HepG2 (cell line): ENCODE results near the gene PUM1. TPM values are rescaled to one million over a fixed set of nuclear protein-coding genes. Genes with fewer than 3 reads are reported as not detected.

Experiments
- FOXK2 ChIP-seq: fragments of 450-650 bp; IDR thresholded peaks from 2 replicates; pipeline ENCODE4 v1.6.1; 2016
- HNRNPLL ChIP-seq: fragments of 200-400 bp; formaldehyde crosslinking; IDR thresholded peaks from 2 replicates; pipeline ENCODE4 v1.6.1; 2017; ENCODE audit warnings: mild to moderate bottlenecking, low read depth, low read length; ENCODE audit not compliant: poor library complexity, severe bottlenecking
- IRX3 ChIP-seq: sonication (generic); formaldehyde crosslinking; IDR thresholded peaks from 2 replicates; pipeline ENCODE4 v1.8.1; 2023; ENCODE audit warnings: mild to moderate bottlenecking, low read depth, missing genetic modification reagents, borderline replicate concordance
- KDM4B ChIP-seq: sonication (generic); formaldehyde crosslinking; IDR thresholded peaks from 2 replicates; pipeline ENCODE4 v1.4.0; 2020; ENCODE audit warnings: missing genetic modification reagents
- NR2F6 ChIP-seq, 2 experiments: IDR thresholded peaks; 2 replicates each; pipeline ENCODE4 v1.6.1; 2016; ENCODE audit warnings: antibody characterized with exemption in 1 of 2, mild to moderate bottlenecking in 1 of 2
- PCBP1 ChIP-seq: fragments of 200-400 bp; formaldehyde crosslinking; IDR thresholded peaks from 2 replicates; pipeline ENCODE4 v1.6.1; 2017; ENCODE audit warnings: mild to moderate bottlenecking, low read depth, low read length, borderline replicate concordance
- SIN3B ChIP-seq: fragments of 150-350 bp; IDR thresholded peaks from 2 replicates; pipeline ENCODE4 v1.6.1; 2014; ENCODE audit warnings: low read length
- TBX3 ChIP-seq: fragments of 450-650 bp; IDR thresholded peaks from 2 replicates; pipeline ENCODE4 v1.6.1; 2017; ENCODE audit warnings: antibody characterized with exemption, mild to moderate bottlenecking, inconsistent platforms, borderline replicate concordance
- XBP1 ChIP-seq: sonication (generic); formaldehyde crosslinking; IDR thresholded peaks from 2 replicates; pipeline ENCODE4 v1.5.0; 2020; ENCODE audit warnings: missing genetic modification reagents
- XRCC5 ChIP-seq: fragments of 200-400 bp; formaldehyde crosslinking; optimal IDR thresholded peaks from 2 replicates; pipeline ENCODE3; 2017; ENCODE audit warnings: mild to moderate bottlenecking, low read length
- ZIK1 ChIP-seq: sonication (generic); formaldehyde crosslinking; IDR thresholded peaks from 2 replicates; pipeline ENCODE4 v1.5.0; 2020; ENCODE audit warnings: mild to moderate bottlenecking, low read depth, missing genetic modification reagents, borderline replicate concordance
- ZNF205 ChIP-seq: IDR thresholded peaks from 2 replicates; pipeline ENCODE4 v1.6.1; 2018; ENCODE audit warnings: missing biosample characterization, missing genetic modification reagents
- ZNF251 ChIP-seq: sonication (generic); formaldehyde crosslinking; IDR thresholded peaks from 2 replicates; pipeline ENCODE4 v1.9.0; 2021; ENCODE audit warnings: mild to moderate bottlenecking, missing genetic modification reagents
- ZNF34 ChIP-seq: sonication (generic); formaldehyde crosslinking; IDR thresholded peaks from 2 replicates; pipeline ENCODE4 v1.4.0; 2020; ENCODE audit warnings: mild to moderate bottlenecking, missing genetic modification reagents, borderline replicate concordance
- ZNF556 ChIP-seq: sonication (generic); formaldehyde crosslinking; IDR thresholded peaks from 2 replicates; pipeline ENCODE4 v1.4.0; 2020; ENCODE audit warnings: mild to moderate bottlenecking, missing genetic modification reagents, borderline replicate concordance
- ZNF749 ChIP-seq: sonication (generic); formaldehyde crosslinking; IDR thresholded peaks from 2 replicates; pipeline ENCODE4 v1.8.0; 2022; ENCODE audit warnings: mild to moderate bottlenecking, missing genetic modification reagents, moderate library complexity, borderline replicate concordance
- ZSCAN22 ChIP-seq: sonication (generic); formaldehyde crosslinking; IDR thresholded peaks from 2 replicates; pipeline ENCODE4 v1.4.0; 2020; ENCODE audit warnings: mild to moderate bottlenecking, missing genetic modification reagents
- polyA plus RNA-seq, 8 experiments: library from polyadenylated mRNA; depleted of rRNA in 3 of 8; stranded (reverse) in 7 of 8; unstranded in 1 of 8; fragments of >200 nt; fragmentation: Illumina TruSeq in 4 of 8; extraction: Trizol in 4 of 8; gene quantifications; 2 replicates each; pipeline versions ENCODE4 v1.2.1 to v1.2.3, GENCODE V29; 2011 to 2016; ENCODE audit warnings: low read depth in 4 of 8, missing spikeins in 1 of 8, mixed read lengths in 1 of 8; ENCODE audit not compliant: insufficient read depth in 1 of 8
- total RNA-seq, 5 experiments: library from RNA; depleted of rRNA; stranded (reverse); fragments of >200 nt; fragmentation: Illumina TruSeq; extraction: Trizol; gene quantifications; 2 replicates each; pipeline ENCODE4 v1.2.3, GENCODE V29; 2016; ENCODE audit warnings: low read depth in 1 of 5
- TF ChIP-seq, protein P1 (sequence below): conservative IDR thresholded peaks from 2 replicates; pipeline ENCODE4 v1.6.1; 2018; ENCODE audit warnings: missing genetic modification reagents
- TF ChIP-seq, protein P2 (sequence below): sonication (generic); formaldehyde crosslinking; IDR thresholded peaks from 2 replicates; pipeline ENCODE4 v1.8.1; 2023; ENCODE audit warnings: missing genetic modification reagents, inconsistent platforms, borderline replicate concordance
- TF ChIP-seq, protein P3 (sequence below): sonication (generic); formaldehyde crosslinking; IDR thresholded peaks from 2 replicates; pipeline ENCODE4 v1.5.1; 2020; ENCODE audit warnings: missing genetic modification reagents, mild to moderate bottlenecking, borderline replicate concordance
- TF ChIP-seq, protein P4 (sequence below): sonication (generic); formaldehyde crosslinking; IDR thresholded peaks from 2 replicates; pipeline ENCODE4 v1.4.0; 2020; ENCODE audit warnings: missing genetic modification reagents; ENCODE audit errors: not compliant biosample characterization

The PUM1 gene
- total and polyA plus RNA-seq, 2 of the 13 experiments (the other 11 are each of a cell fraction or from before 2014, with no cell fraction given) = 64.7 to 91.0 TPM

DNA sequence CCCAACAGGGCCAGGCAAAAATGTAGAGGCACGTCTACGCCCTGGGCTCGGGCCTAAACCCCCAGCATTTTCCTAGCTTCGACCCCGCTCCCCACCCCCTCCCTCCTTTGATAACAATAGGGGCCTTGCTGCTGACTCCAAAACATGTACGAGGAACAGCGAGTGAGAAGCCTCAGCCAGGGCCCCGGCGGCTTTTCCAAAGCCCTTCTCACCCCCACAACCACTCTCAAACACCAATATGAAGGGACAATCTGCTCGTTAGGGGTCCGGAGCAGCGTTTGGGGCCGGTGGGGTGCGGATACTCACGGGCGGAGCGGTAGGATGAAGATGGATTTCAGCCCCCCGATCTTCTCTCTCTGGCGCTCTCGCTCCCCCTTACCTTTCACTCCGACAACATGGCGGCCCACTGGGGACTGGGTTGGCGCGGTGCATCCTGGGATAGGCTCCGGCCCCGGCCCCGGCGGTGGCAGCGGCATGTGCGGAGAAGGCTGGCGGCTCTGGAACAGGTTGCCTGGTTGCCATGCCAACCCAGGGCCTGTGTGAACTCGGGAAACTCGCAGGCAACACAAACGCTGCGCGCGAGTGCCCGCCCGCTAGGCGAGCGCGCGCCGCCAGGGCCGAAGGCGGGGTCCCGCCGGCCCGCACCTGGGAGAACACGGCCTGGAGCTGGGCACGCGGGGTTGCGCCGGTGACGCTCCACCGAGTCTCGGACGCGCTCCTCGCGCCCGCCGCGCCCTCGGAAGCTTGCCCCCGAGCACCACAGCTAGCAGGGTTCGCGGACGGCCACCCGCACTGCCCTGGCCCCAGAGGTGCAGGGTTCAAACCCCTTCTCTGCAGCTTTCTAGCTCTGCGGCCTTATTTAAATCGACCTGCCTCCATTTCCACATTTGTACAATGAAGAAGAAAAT is at the start of gene PUM1 (continued):
- TF ChIP-seq ZNF34 (CRISPR knock-in tag) = 0 out of 2 replicates have a peak, but pooled peaks have one; percentile 70
- 0 out of 2 replicates have a peak, but pooled peaks have one; percentile 24 for TF ChIP-seq ZNF205
- no peak for TF ChIP-seq PCBP1
- TF ChIP-seq TBX3 = no peak
- peak; percentile 85 for TF ChIP-seq ZNF749
- TF ChIP-seq, protein P1, sequence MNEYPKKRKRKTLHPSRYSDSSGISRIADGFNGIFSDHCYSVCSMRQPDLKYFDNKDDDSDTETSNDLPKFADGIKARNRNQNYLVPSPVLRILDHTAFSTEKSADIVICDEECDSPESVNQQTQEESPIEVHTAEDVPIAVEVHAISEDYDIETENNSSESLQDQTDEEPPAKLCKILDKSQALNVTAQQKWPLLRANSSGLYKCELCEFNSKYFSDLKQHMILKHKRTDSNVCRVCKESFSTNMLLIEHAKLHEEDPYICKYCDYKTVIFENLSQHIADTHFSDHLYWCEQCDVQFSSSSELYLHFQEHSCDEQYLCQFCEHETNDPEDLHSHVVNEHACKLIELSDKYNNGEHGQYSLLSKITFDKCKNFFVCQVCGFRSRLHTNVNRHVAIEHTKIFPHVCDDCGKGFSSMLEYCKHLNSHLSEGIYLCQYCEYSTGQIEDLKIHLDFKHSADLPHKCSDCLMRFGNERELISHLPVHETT = no peak
- 0 out of 2 replicates have a peak, but pooled peaks have one; percentile 47 for TF ChIP-seq SIN3B
- TF ChIP-seq, protein P2, sequence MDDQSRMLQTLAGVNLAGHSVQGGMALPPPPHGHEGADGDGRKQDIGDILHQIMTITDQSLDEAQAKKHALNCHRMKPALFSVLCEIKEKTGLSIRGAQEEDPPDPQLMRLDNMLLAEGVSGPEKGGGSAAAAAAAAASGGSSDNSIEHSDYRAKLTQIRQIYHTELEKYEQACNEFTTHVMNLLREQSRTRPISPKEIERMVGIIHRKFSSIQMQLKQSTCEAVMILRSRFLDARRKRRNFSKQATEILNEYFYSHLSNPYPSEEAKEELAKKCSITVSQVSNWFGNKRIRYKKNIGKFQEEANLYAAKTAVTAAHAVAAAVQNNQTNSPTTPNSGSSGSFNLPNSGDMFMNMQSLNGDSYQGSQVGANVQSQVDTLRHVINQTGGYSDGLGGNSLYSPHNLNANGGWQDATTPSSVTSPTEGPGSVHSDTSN (CRISPR knock-in tag) = no peak
- TF ChIP-seq KDM4B (CRISPR knock-in tag) = no peak
- TF ChIP-seq ZNF251 (CRISPR knock-in tag) = 0 out of 2 replicates have a peak, but pooled peaks have one; percentile 10
- peak; percentile 35; the same call in 1 of the 2 replicates for TF ChIP-seq ZIK1 (CRISPR knock-in tag)
- no peak for TF ChIP-seq ZSCAN22 (CRISPR knock-in tag)
- TF ChIP-seq XBP1 = no peak
- TF ChIP-seq, protein P3, sequence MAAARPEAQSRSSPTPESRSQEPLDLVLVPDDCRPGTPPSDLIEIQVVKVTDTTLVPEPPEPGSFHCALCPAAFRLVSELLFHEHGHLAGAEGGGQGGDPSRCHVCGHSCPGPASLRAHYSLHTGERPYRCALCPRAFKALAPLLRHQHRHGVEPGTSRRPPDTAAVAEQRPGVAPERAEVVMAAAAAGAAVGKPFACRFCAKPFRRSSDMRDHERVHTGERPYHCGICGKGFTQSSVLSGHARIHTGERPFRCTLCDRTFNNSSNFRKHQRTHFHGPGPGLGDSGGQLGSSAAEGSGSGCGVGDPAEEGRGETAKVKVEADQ (CRISPR knock-in tag) = no peak
- peak; percentile 48 for TF ChIP-seq XRCC5
- TF ChIP-seq HNRNPLL = peak; percentile 99
- TF ChIP-seq ZNF556 (CRISPR knock-in tag) = peak; percentile 45; the same call in 1 of the 2 replicates
- peak; percentile 33; the same call in 1 of the 2 replicates for TF ChIP-seq FOXK2
- TF ChIP-seq NR2F6 (IDR thresholded peaks at IDR 0.05) = no peak
- TF ChIP-seq NR2F6 (CRISPR knock-in tag; IDR thresholded peaks at IDR 0.05) = peak; percentile 38; the same call in 1 of the 2 replicates
- TF ChIP-seq, protein P4, sequence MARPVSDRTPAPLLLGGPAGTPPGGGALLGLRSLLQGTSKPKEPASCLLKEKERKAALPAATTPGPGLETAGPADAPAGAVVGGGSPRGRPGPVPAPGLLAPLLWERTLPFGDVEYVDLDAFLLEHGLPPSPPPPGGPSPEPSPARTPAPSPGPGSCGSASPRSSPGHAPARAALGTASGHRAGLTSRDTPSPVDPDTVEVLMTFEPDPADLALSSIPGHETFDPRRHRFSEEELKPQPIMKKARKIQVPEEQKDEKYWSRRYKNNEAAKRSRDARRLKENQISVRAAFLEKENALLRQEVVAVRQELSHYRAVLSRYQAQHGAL (CRISPR knock-in tag) = no peak
- 0 out of 2 replicates have a peak, but pooled peaks have one; percentile 26 for TF ChIP-seq IRX3 (CRISPR knock-in tag)
